ENCODE measurements around the gene ARHGDIG. TPM values are rescaled to one million over a fixed set of nuclear protein-coding genes. Genes with fewer than 3 reads are reported as not detected.

ARHGDIG gene
- total and polyA plus RNA-seq, 8 donors = 3.1 to 50.4 (median 9.6) TPM; not detected in 1

DNA sequence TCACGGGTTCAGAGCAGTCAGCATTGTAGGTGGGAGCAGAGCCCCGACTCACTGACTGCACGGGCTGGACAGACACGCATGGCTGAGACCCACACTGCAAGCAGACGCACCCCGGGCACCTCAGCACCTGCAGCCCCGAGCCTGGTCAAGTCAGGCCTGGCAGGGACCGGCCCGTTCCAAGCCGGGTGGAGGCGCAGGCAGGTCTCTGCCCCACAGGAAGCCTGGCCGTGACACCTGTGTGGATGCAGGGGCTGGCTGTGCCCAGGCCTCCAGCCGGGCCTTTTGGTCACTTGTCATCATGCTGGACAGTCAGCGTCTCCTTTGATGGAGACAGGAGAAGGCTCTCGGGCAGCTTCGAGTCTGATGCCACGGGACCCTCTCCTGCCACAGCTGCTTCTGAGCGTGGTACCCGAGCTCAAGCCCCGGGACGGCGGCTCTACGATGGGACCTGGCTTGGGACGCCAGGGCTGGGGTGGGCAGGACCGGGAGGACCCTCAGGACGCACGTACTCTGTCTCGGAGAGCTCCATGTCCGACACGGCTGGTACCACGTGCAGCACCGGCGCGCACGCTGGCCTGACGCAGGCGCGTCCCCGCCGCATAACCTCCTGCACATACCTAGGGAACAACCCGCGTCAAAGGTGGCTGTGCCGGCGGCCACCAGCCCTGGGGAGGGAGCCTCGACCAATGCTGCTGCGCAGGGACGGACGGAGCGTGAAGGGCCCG lies 10.5 kb downstream of the ARHGDIG start:
- Histone ChIP-seq H3K4me1 (peaks cover 0 to 12% (median 3%) of the 10 kb centered on the region in 4 donors), H3K27me3 (no peaks in the 10 kb centered on the region), H3K27ac (no peak overlapping the region), H3K9me3 (no peaks in the 10 kb centered on the region), H3K36me3 (peaks cover 35 to 83% (median 79%) of the 10 kb centered on the region in 4 donors), H3K4me3 (no peak overlapping the region)
- intact Hi-C loops (cut with DNase I; ENCODE audit: low total_unique reads) = no loop called here
- TF ChIP-seq EP300 (IDR thresholded peaks at IDR 0.05) (no peak), POLR2AphosphoS5 (IDR thresholded peaks at IDR 0.05) (no peak), POLR2A (IDR thresholded peaks at IDR 0.05) (no peak)
- TF ChIP-seq, protein P1, sequence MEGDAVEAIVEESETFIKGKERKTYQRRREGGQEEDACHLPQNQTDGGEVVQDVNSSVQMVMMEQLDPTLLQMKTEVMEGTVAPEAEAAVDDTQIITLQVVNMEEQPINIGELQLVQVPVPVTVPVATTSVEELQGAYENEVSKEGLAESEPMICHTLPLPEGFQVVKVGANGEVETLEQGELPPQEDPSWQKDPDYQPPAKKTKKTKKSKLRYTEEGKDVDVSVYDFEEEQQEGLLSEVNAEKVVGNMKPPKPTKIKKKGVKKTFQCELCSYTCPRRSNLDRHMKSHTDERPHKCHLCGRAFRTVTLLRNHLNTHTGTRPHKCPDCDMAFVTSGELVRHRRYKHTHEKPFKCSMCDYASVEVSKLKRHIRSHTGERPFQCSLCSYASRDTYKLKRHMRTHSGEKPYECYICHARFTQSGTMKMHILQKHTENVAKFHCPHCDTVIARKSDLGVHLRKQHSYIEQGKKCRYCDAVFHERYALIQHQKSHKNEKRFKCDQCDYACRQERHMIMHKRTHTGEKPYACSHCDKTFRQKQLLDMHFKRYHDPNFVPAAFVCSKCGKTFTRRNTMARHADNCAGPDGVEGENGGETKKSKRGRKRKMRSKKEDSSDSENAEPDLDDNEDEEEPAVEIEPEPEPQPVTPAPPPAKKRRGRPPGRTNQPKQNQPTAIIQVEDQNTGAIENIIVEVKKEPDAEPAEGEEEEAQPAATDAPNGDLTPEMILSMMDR (IDR thresholded peaks at IDR 0.05) = no peak
- DNase-seq = no peak
- 87 to 94% (median 91%) methylated on average over 36 to 50 of the region's 50 CpGs for WGBS, 5 donors

DNA sequence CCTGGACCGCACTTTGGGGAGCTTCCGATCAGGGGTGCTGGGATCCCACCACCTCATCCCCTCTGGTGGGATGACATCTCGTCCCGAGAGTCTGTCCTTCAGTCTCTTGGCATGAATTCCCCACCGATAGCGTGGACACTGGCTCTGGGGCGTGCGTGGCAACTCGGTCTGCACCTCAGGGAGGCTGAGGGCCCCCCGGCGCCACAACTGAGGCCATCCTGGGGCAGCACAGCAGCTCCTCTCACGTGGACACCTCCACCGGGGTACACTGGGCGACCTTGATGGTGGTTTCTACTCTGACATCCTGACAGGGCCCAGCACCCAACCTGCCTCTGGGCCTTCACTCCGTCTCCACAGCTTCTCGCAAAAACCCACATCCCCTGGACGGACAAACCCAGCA lies 11.1 kb downstream of the ARHGDIG start:
- 83 to 94% (median 89%) methylated on average over 15 to 17 of the region's 17 CpGs for WGBS, 5 donors
- Histone ChIP-seq H3K4me3 (no peak overlapping the region), H3K4me1 (peaks cover 0 to 12% (median 3%) of the 10 kb centered on the region in 4 donors), H3K36me3 (peaks cover 37 to 86% (median 84%) of the 10 kb centered on the region in 4 donors), H3K9me3 (no peaks in the 10 kb centered on the region), H3K27ac (no peak overlapping the region), H3K27me3 (no peaks in the 10 kb centered on the region)
- TF ChIP-seq POLR2A (IDR thresholded peaks at IDR 0.05) = no peak
- TF ChIP-seq, protein P1 (IDR thresholded peaks at IDR 0.05) = no peak
- no peak for TF ChIP-seq POLR2AphosphoS5 (IDR thresholded peaks at IDR 0.05)
- TF ChIP-seq EP300 (IDR thresholded peaks at IDR 0.05) = no peak
- intact Hi-C loops (cut with DNase I; ENCODE audit: low total_unique reads) = no loop called here
- DNase-seq = no peak

DNA sequence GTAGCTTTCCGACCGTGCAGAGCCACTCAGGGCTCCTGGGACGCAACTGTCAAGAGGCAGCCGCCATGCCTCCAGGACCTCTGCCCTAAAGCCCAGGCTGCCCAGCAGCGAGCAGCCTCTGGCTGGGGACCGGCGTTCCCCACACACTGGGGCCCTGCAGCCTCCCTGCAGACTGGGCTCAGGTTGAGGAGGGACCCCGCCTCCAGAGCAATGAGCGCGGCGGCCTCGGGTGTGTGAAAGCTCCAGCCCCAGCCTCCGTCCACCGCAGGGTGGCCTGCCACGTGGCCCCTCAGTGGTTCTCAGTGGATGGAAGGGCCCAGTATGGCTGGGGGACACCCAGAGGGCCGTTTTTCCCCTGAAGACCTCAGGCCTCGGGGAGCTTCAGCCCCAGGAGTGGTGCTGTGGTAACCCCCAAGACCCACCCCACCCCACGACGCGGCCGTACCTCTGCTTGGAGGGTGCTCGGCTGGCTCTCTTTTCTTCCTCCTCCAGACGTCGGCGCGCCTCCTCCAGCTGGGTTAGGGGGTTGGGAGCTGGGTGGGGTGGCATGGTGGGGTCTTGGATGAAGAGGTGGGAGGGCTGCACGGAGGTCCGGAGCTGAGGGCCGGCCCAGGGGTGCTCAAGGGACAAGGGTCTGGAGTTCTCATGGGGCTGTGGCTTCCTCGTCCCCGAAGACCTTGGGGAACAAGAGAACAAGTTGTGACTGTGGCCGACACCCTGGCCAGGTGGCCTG lies 12.8 kb downstream of the ARHGDIG start:
- Histone ChIP-seq H3K36me3 (peaks cover 50 to 86% (median 86%) of the 10 kb centered on the region in 4 donors), H3K27me3 (no peaks in the 10 kb centered on the region), H3K27ac (no peak overlapping the region), H3K4me1 (no peaks in the 10 kb centered on the region), H3K9me3 (no peaks in the 10 kb centered on the region), H3K4me3 (no peak overlapping the region)
- no peak for TF ChIP-seq EP300 (IDR thresholded peaks at IDR 0.05)
- no peak for TF ChIP-seq POLR2A (IDR thresholded peaks at IDR 0.05)
- TF ChIP-seq POLR2AphosphoS5 (IDR thresholded peaks at IDR 0.05) = no peak
- TF ChIP-seq, protein P1 (IDR thresholded peaks at IDR 0.05) = no peak
- DNase-seq = no peak
- WGBS, 5 donors = 84 to 96% (median 93%) methylated on average over 8 to 32 of the region's 32 CpGs
- intact Hi-C loops (cut with DNase I; ENCODE audit: low total_unique reads) = no loop called here

DNA sequence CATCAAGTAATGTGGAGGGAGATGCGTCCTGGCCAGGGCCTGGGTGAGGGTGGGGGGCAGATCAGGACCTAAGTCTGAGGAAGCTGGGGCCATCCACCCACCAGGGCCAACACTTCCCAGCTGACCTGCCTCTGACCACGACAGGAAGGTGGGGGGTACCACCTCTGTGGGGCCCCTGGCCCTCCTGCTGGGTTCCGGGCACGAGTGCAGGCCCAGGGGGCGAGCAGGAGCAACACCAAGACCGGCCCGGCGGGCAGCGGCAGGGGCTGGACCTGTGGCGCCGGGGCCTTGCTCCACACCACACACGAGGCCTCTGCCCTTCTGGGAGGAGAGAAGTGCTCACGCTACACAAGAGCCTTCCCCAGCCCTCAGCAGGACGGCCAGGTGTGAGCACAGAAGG lies 15.9 kb downstream of the ARHGDIG start:
- DNase-seq = no peak
- 94 to 100% (median 94%) methylated on average over 2 to 14 of the region's 14 CpGs for WGBS, 5 donors
- Histone ChIP-seq H3K27me3 (no peaks in the 10 kb centered on the region), H3K36me3 (peaks cover 31 to 78% (median 70%) of the 10 kb centered on the region in 4 donors), H3K4me1 (no peaks in the 10 kb centered on the region), H3K4me3 (no peak overlapping the region), H3K9me3 (no peaks in the 10 kb centered on the region), H3K27ac (no peak overlapping the region)
- no peak for TF ChIP-seq POLR2A (IDR thresholded peaks at IDR 0.05)
- intact Hi-C loops (cut with DNase I; ENCODE audit: low total_unique reads) = no loop called here
